Liver (tissue), 9 donors: ENCODE measurements around the gene SLC39A3. TPM values are rescaled to one million over a fixed set of nuclear protein-coding genes. Genes with fewer than 3 reads are reported as not detected.

ENCODE experiments used
- DNase-seq: peaks from one replicate; pipeline ENCODE4 v3.0.0-alpha.2; 2017; ENCODE audit warnings: low spot score
- H3K27ac ChIP-seq, 2 donors: one replicate each; pipeline ENCODE4 v1.7.0; 2013; ENCODE audit warnings: inconsistent platforms in 2 of 2, low read length in 2 of 2, control low read depth in 1 of 2, low read depth in 1 of 2, mild to moderate bottlenecking in 1 of 2
- H3K27me3 ChIP-seq, 4 donors: one replicate each; pipeline versions ENCODE4 v1.6.1 to v1.7.0; 2013; ENCODE audit warnings: low read length in 3 of 4, inconsistent platforms in 1 of 4, mild to moderate bottlenecking in 1 of 4, moderate library complexity in 1 of 4; ENCODE audit not compliant: control insufficient read depth in 4 of 4, insufficient read depth in 4 of 4
- H3K36me3 ChIP-seq, 4 donors: one replicate each; pipeline versions ENCODE4 v1.6.1 to v1.7.0; 2013; ENCODE audit warnings: low read length in 3 of 4, mild to moderate bottlenecking in 3 of 4, low read depth in 1 of 4, moderate library complexity in 1 of 4; ENCODE audit not compliant: control insufficient read depth in 4 of 4, insufficient read depth in 3 of 4
- H3K4me1 ChIP-seq, 4 donors: one replicate each; pipeline versions ENCODE4 v1.6.1 to v1.7.0; 2013; ENCODE audit warnings: low read length in 3 of 4, mild to moderate bottlenecking in 3 of 4, moderate library complexity in 1 of 4; ENCODE audit not compliant: control insufficient read depth in 4 of 4, insufficient read depth in 4 of 4
- H3K4me3 ChIP-seq, 3 donors: one replicate each; pipeline versions ENCODE4 v1.6.1 to v1.7.0; 2013; ENCODE audit warnings: low read length in 3 of 3, control low read depth in 1 of 3, low read depth in 1 of 3, mild to moderate bottlenecking in 1 of 3
- H3K9ac ChIP-seq, 2 donors: one replicate each; pipeline ENCODE4 v1.7.0; 2013; ENCODE audit warnings: low read length in 2 of 2, mild to moderate bottlenecking in 2 of 2, moderate library complexity in 2 of 2, control low read depth in 1 of 2, low read depth in 1 of 2
- H3K9me3 ChIP-seq, 4 donors: one replicate each; pipeline versions ENCODE4 v1.6.1 to v1.7.0; 2013; ENCODE audit warnings: low read length in 3 of 4; ENCODE audit not compliant: control insufficient read depth in 4 of 4
- CTCF ChIP-seq: fragments of 150-350 bp; IDR thresholded peaks from 2 replicates; pipeline ENCODE4 v1.5.1; 2017; ENCODE audit warnings: improper control_type of control experiment, low read depth, low read length; ENCODE audit not compliant: missing input control
- GABPA ChIP-seq, 2 donors: IDR thresholded peaks in 1 of 2; conservative IDR thresholded peaks in 1 of 2; 2 replicates each; pipeline ENCODE4 v1.6.1; 2016; ENCODE audit warnings: antibody characterized with exemption in 2 of 2, mild to moderate bottlenecking in 1 of 2, moderate library complexity in 1 of 2
- HNF4A ChIP-seq, 2 donors: conservative IDR thresholded peaks; 2 replicates each; pipeline ENCODE4 v1.6.1; 2016; ENCODE audit warnings: antibody characterized with exemption in 2 of 2, mild to moderate bottlenecking in 2 of 2
- HNF4G ChIP-seq: IDR thresholded peaks from 2 replicates; pipeline ENCODE4 v1.6.1; 2016; ENCODE audit warnings: antibody characterized with exemption
- JUND ChIP-seq, 2 donors: IDR thresholded peaks; 2 replicates each; pipeline ENCODE4 v1.6.1; 2016; ENCODE audit warnings: antibody characterized with exemption in 2 of 2
- MAX ChIP-seq: IDR thresholded peaks from 2 replicates; pipeline ENCODE4 v1.6.1; 2016; ENCODE audit warnings: antibody characterized with exemption
- NR2F2 ChIP-seq: IDR thresholded peaks from 2 replicates; pipeline ENCODE4 v1.6.1; 2016; ENCODE audit warnings: antibody characterized with exemption
- RXRA ChIP-seq, 2 donors: IDR thresholded peaks; 2 replicates each; pipeline ENCODE4 v1.6.1; 2017 to 2018; ENCODE audit warnings: antibody characterized with exemption in 2 of 2, mild to moderate bottlenecking in 1 of 2
- SP1 ChIP-seq: IDR thresholded peaks from 2 replicates; pipeline ENCODE4 v1.6.1; 2018; ENCODE audit warnings: antibody characterized with exemption, mild to moderate bottlenecking
- TAF1 ChIP-seq: conservative IDR thresholded peaks from 2 replicates; pipeline ENCODE4 v1.6.1; 2016; ENCODE audit warnings: antibody characterized with exemption, mild to moderate bottlenecking
- WGBS: extraction: QIAGEN DNeasy Blood & Tissue Kit; methylation state at CpG from one replicate; pipeline ENCODE4 v1.1.7; 2013; 5-methylcytosine and 5-hydroxymethylcytosine counted together
- polyA plus RNA-seq, 2 donors: library from polyadenylated mRNA; stranded (reverse) in 1 of 2; unstranded in 1 of 2; fragments of 200-250 nt in 1 of 2; fragments of >200 nt in 1 of 2; fragmentation: Nextera tagmentation in 1 of 2; extraction: Ambion mirVana in 1 of 2; gene quantifications; one replicate each; pipeline versions ENCODE4 v1.2.1 to v1.2.3, GENCODE V29; 2013 to 2015
- total RNA-seq, 2 donors: library from RNA; depleted of rRNA; stranded (reverse); fragments of >200 nt; gene quantifications; one replicate each; pipeline ENCODE4 v1.2.3, GENCODE V29; 2014
- TF ChIP-seq, protein P1 (sequence below): IDR thresholded peaks from 2 replicates; pipeline ENCODE4 v1.6.1; 2016; ENCODE audit warnings: antibody characterized with exemption
- TF ChIP-seq, protein P2 (sequence below): IDR thresholded peaks from 2 replicates; pipeline ENCODE4 v1.6.1; 2016; ENCODE audit warnings: antibody characterized with exemption, mild to moderate bottlenecking
- TF ChIP-seq, protein P3 (sequence below): IDR thresholded peaks from 2 replicates; pipeline ENCODE4 v1.6.1; 2016; ENCODE audit warnings: antibody characterized with exemption
- donor health status: healthy.
- donor health status: healthy.
- donor health status: healthy.
- donor health status: healthy.
- donor health status: healthy.

SLC39A3 gene
- total and polyA plus RNA-seq, 4 donors: 19.8 to 29.0 (median 24.2) TPM

DNA sequence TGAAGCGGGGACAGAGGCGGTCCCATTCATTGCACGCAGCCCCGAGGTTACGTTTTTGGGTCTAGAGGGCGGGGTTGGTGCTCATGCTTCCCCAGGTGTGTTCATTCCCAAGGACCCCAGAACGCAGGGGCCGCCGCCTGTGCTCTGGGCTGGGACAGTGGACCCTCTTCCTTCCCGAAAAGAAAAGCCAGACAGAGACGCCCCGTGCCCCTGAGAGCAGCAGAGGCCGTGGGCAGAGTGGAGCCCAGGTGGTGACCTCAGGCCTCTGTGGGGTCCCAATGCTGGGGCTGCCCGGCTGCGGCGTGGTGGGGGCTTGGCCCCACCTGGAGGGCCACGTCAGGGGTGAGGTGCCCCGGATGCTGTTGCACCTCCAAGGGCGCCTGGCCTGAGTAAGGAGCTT, 27.9 kb upstream of the SLC39A3 start:
- Histone ChIP-seq H3K4me3 (no peak overlapping the region), H3K9me3 (no peaks in the 10 kb centered on the region), H3K36me3 (peaks cover 3 to 37% (median 9%) of the 10 kb centered on the region in 4 donors), H3K4me1 (peaks cover 0 to 3% (median under 1%) of the 10 kb centered on the region in 4 donors), H3K9ac (no peak overlapping the region), H3K27ac (no peak overlapping the region), H3K27me3 (no peaks in the 10 kb centered on the region)
- WGBS: 97% methylated on average over 19 of the region's 19 CpGs
- TF ChIP-seq HNF4A (conservative IDR thresholded peaks at IDR 0.05): no peak
- no peak for TF ChIP-seq TAF1
- no peak for TF ChIP-seq NR2F2
- no peak for TF ChIP-seq HNF4G
- no peak for TF ChIP-seq MAX
- no peak for DNase-seq

- TF ChIP-seq, protein P1, sequence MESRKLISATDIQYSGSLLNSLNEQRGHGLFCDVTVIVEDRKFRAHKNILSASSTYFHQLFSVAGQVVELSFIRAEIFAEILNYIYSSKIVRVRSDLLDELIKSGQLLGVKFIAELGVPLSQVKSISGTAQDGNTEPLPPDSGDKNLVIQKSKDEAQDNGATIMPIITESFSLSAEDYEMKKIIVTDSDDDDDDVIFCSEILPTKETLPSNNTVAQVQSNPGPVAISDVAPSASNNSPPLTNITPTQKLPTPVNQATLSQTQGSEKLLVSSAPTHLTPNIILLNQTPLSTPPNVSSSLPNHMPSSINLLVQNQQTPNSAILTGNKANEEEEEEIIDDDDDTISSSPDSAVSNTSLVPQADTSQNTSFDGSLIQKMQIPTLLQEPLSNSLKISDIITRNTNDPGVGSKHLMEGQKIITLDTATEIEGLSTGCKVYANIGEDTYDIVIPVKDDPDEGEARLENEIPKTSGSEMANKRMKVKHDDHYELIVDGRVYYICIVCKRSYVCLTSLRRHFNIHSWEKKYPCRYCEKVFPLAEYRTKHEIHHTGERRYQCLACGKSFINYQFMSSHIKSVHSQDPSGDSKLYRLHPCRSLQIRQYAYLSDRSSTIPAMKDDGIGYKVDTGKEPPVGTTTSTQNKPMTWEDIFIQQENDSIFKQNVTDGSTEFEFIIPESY: no peak
- DNase-seq: no peak
- H3K9me3 ChIP-seq: no peaks in the 10 kb centered on the region
- no peak overlapping the region for H3K4me3 ChIP-seq
- no peaks in the 10 kb centered on the region for H3K27me3 ChIP-seq
- H3K36me3 ChIP-seq: peaks cover 3 to 45% (median 9%) of the 10 kb centered on the region in 4 donors
- peaks cover 0 to 3% (median under 1%) of the 10 kb centered on the region in 4 donors for H3K4me1 ChIP-seq
- no peak overlapping the region for H3K9ac ChIP-seq
- no peak overlapping the region for H3K27ac ChIP-seq
- WGBS: 98% methylated on average over 35 of the region's 35 CpGs
Measured at GRCh38 chr19:2766594-2767372, 27.0 kb upstream of the SLC39A3 start.

DNA sequence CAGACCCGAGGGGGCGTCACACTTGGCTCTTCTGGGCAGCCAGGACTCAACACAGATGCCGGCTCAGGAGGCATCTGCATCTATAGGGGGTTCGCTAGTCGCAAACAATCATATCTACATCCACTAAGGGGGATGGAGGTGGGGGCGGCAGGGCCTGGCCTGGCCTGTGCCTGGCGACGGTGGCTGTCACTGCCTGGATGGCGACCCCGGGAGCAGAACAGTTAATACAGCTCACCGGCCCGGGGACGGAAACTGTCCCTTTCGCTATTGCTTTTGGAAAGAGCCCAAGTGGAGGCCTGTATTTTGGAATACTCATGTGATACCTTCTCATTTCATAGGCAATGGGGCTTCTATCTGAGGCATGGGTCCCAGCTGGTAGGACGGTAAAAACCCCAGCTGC, 25.6 kb upstream of the SLC39A3 start:
- H3K9ac ChIP-seq: no peak overlapping the region
- 92% methylated on average over 15 of the region's 15 CpGs for WGBS
- no peak overlapping the region for H3K4me3 ChIP-seq
- TF ChIP-seq SP1 (no peak), CTCF (no peak), JUND (IDR thresholded peaks at IDR 0.05) (no peak), HNF4A (conservative IDR thresholded peaks at IDR 0.05) (no peak), GABPA (IDR thresholded peaks at IDR 0.05 in 1 of 2, conservative IDR thresholded peaks at IDR 0.05 in 1 of 2) (no peak), TAF1 (no peak), NR2F2 (no peak), RXRA (IDR thresholded peaks at IDR 0.05) (no peak)
- TF ChIP-seq, protein P2, sequence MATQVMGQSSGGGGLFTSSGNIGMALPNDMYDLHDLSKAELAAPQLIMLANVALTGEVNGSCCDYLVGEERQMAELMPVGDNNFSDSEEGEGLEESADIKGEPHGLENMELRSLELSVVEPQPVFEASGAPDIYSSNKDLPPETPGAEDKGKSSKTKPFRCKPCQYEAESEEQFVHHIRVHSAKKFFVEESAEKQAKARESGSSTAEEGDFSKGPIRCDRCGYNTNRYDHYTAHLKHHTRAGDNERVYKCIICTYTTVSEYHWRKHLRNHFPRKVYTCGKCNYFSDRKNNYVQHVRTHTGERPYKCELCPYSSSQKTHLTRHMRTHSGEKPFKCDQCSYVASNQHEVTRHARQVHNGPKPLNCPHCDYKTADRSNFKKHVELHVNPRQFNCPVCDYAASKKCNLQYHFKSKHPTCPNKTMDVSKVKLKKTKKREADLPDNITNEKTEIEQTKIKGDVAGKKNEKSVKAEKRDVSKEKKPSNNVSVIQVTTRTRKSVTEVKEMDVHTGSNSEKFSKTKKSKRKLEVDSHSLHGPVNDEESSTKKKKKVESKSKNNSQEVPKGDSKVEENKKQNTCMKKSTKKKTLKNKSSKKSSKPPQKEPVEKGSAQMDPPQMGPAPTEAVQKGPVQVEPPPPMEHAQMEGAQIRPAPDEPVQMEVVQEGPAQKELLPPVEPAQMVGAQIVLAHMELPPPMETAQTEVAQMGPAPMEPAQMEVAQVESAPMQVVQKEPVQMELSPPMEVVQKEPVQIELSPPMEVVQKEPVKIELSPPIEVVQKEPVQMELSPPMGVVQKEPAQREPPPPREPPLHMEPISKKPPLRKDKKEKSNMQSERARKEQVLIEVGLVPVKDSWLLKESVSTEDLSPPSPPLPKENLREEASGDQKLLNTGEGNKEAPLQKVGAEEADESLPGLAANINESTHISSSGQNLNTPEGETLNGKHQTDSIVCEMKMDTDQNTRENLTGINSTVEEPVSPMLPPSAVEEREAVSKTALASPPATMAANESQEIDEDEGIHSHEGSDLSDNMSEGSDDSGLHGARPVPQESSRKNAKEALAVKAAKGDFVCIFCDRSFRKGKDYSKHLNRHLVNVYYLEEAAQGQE: no peak
- TF ChIP-seq, protein P1: no peak
- TF ChIP-seq, protein P3, sequence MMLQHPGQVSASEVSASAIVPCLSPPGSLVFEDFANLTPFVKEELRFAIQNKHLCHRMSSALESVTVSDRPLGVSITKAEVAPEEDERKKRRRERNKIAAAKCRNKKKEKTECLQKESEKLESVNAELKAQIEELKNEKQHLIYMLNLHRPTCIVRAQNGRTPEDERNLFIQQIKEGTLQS: no peak
- H3K36me3 ChIP-seq: peaks cover 3 to 54% (median 9%) of the 10 kb centered on the region in 4 donors
- no peaks in the 10 kb centered on the region for H3K9me3 ChIP-seq
- no peak overlapping the region for H3K27ac ChIP-seq
- no peaks in the 10 kb centered on the region for H3K27me3 ChIP-seq
- DNase-seq: no peak
- H3K4me1 ChIP-seq: peaks cover 0 to 3% (median 0%) of the 10 kb centered on the region in 4 donors
